Measurements from ENCODE around the gene SF3B5. TPM values are rescaled to one million over a fixed set of nuclear protein-coding genes. Genes with fewer than 3 reads are reported as not detected.
"Not testable (repeated sequence)": the region's sequence is repeated elsewhere in the genome, so short reads cannot be mapped to it uniquely, and the experiment has no call there.

Gene SF3B5
- total and polyA plus RNA-seq, 2 of the 8 experiments (the other 6 are each of a cell fraction or from before 2014, with no cell fraction given): 195 to 588 TPM

DNA sequence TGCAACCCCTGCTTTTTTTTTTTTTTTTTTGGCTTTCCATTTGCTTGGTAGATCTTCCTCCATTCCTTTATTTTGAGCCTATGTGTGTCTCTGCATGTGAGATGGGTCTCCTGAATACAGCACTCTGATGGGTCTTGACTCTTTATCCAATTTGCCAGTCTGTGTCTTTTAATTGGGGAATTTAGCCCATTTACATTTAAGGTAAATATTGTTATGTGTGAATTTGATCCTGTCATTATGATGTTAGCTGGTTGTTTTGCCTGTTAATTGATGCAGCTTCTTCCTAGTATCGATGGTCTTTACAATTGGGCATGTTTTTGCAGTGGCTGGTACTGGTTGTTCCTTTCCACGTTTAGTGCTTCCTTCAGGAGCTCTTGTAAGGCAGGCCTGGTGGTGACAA lies 50.4 kb downstream of the SF3B5 start:
- POLR2A ChIA-PET (ENCODE audit: partially characterized antibody); H3K79me2 ChIP-seq (ENCODE audit: control insufficient read depth in 1 of 2, insufficient read depth in 2 of 2, low read length in 2 of 2); H3K27me3 ChIP-seq (replicated peaks in 1 of 4; ENCODE audit: control insufficient read depth in 3 of 4, extremely low read depth in 1 of 4, insufficient read depth in 3 of 4, low read length in 3 of 4); H3K4me1 ChIP-seq (replicated peaks in 1 of 4; ENCODE audit: control insufficient read depth in 3 of 4, insufficient read depth in 4 of 4, low read length in 3 of 4); H2AFZ ChIP-seq (ENCODE audit: low read length); H3K36me3 ChIP-seq (ENCODE audit: control insufficient read depth in 2 of 4, insufficient read depth in 4 of 4, low read length in 3 of 4); H3K4ac ChIP-seq (replicated peaks; ENCODE audit: insufficient read length, low read depth, low read length); H3K4me3 ChIP-seq (ENCODE audit: extremely low read depth in 1 of 4, insufficient read depth in 2 of 4, low read depth in 3 of 4, low read length in 4 of 4); H2BK120ac ChIP-seq (replicated peaks; ENCODE audit: low read depth, low read length); DNase-seq (ENCODE audit: low read depth in 1 of 2, low spot score in 2 of 2); H2BK15ac ChIP-seq (ENCODE audit: low read length); H3K27ac ChIP-seq (ENCODE audit: low read depth, low read length); H4K91ac ChIP-seq (replicated peaks; ENCODE audit: insufficient read length, low read length); H4K20me1 ChIP-seq (replicated peaks in 1 of 2; ENCODE audit: control insufficient read depth in 1 of 2, insufficient read depth in 2 of 2, low read length in 2 of 2); H2BK12ac ChIP-seq (ENCODE audit: low read depth, low read length); H3K56ac ChIP-seq (replicated peaks; ENCODE audit: insufficient read length, low read depth, low read length); H4K5ac ChIP-seq (ENCODE audit: insufficient read length, low read depth, low read length); H3K9me3 ChIP-seq (ENCODE audit: insufficient read depth in 2 of 2, low read depth in 1 of 2, low read length in 1 of 2); H2BK20ac ChIP-seq (ENCODE audit: low read length); H3K9ac ChIP-seq (replicated peaks in 1 of 4; ENCODE audit: extremely low read depth in 1 of 4, low read depth in 3 of 4, low read length in 3 of 4); H3K14ac ChIP-seq (ENCODE audit: insufficient read length); H3K4me2 ChIP-seq (ENCODE audit: insufficient read depth in 1 of 2, low read depth in 2 of 2, low read length in 2 of 2); FAIRE-seq; H3K79me1 ChIP-seq (ENCODE audit: low read depth, low read length); H3K18ac ChIP-seq (ENCODE audit: extremely low read depth, low read length); H3K23me2 ChIP-seq (ENCODE audit: low read depth, low read length); H3K23ac ChIP-seq (ENCODE audit: insufficient read length); H2BK5ac ChIP-seq (ENCODE audit: low read depth, low read length); H4K8ac ChIP-seq (ENCODE audit: extremely low read depth, insufficient read depth, low read length); H2AK5ac ChIP-seq (ENCODE audit: low read depth, low read length): not testable (repeated sequence)
- WGBS, 2 experiments (ENCODE audit: extremely low coverage in 1 of 2, insufficient coverage in 1 of 2, insufficient read length in 1 of 2, insufficient replicate concordance in 2 of 2, low coverage in 1 of 2, low lambda C conversion rate in 2 of 2, missing lambda C conversion rate in 1 of 2): 88% methylated on average over 2 of the region's 2 CpGs; no CpG with 5 or more reads in 1 of the 2 experiments
- CTCF ChIA-PET (ENCODE audit: partially characterized antibody): interaction anchor here (0.6 to 1.8 kb wide), 3 partner anchors 15 to 470 kb away, joined by 3 read pairs; no protein-coding TSS in a partner anchor

Other genes with a start within 250 kb of the SF3B5 start
- gene ZC2HC1B, start 231.1 kb downstream of the SF3B5 start, total RNA-seq (2021; fragmentation: NEBNext Ultra II Directional; extraction: Animal tissue kit (Norgen Biotek cat#: 25700)): not detected in 2 replicates
- not detected in 2 replicates for gene ZC2HC1B, start 231.1 kb downstream of the SF3B5 start, polyA plus RNA-seq (2011; rRNA removed)
- 1.1 and 2.2 TPM in 2 replicates for gene PLAGL1, start 87.3 kb downstream of the SF3B5 start, total RNA-seq (2021; fragmentation: NEBNext Ultra II Directional; extraction: Animal tissue kit (Norgen Biotek cat#: 25700))
- gene PLAGL1, start 87.3 kb downstream of the SF3B5 start, polyA plus RNA-seq (2011; rRNA removed): 0.94 and 1.2 TPM in 2 replicates
- 0.21 and 0.34 TPM in 2 replicates for gene STX11, start 54.9 kb upstream of the SF3B5 start, total RNA-seq (2021; fragmentation: NEBNext Ultra II Directional; extraction: Animal tissue kit (Norgen Biotek cat#: 25700))
- 0.15 and 0.20 TPM in 2 replicates for gene STX11, start 54.9 kb upstream of the SF3B5 start, polyA plus RNA-seq (2011; rRNA removed)
- 91.2 and 112 TPM in 2 replicates for gene UTRN, start 189.8 kb upstream of the SF3B5 start, total RNA-seq (2021; fragmentation: NEBNext Ultra II Directional; extraction: Animal tissue kit (Norgen Biotek cat#: 25700))
- 21.8 and 25.0 TPM in 2 replicates for gene UTRN, start 189.8 kb upstream of the SF3B5 start, polyA plus RNA-seq (2011; rRNA removed)